T-cell (primary cell): Measurements from ENCODE around the gene ARMS2. TPM values are rescaled to one million over a fixed set of nuclear protein-coding genes. Genes with fewer than 3 reads are reported as not detected.

Source experiments
- ATAC-seq, 4 experiments: fragments of 200-7000 bp in 3 of 4; fragments of 150-1000 bp in 1 of 4; cut with Tn5 transposase; replicated peaks in 1 of 4; 1 replicate in 3 of 4; 2 replicates in 1 of 4; pipeline ENCODE4 v1.10.0; 2021; ENCODE audit warnings: moderate library complexity in 3 of 4, mild to moderate bottlenecking in 2 of 4, moderate number of reproducible peaks in 1 of 4
- CTCF ChIA-PET, 2 donors: fragments of 300-600 bp; sonication (Branson Sonifier 250); formaldehyde crosslinking; loops; one replicate each; lab custom pipeline; 2022; ENCODE audit warnings: antibody characterized with exemption in 2 of 2; lab: Charles Lee
- POLR2A ChIA-PET, 2 donors: fragments of 300-600 bp; sonication (Branson Sonifier 250); formaldehyde crosslinking; loops; one replicate each; lab custom pipeline; 2022; ENCODE audit warnings: antibody characterized with exemption in 2 of 2; lab: Charles Lee
- DNase-seq, 35 experiments: peaks; one replicate each; pipeline versions ENCODE4 v3.0.0 to v3.0.0-alpha.2; 2013 to 2023
- H3K27ac ChIP-seq: one replicate; pipeline ENCODE4 v1.5.1; 2013; ENCODE audit warnings: low read length
- H3K27me3 ChIP-seq, 2 experiments: replicated peaks in 1 of 2; 1 replicate in 1 of 2; 2 replicates in 1 of 2; pipeline versions ENCODE4 v1.6.1 to v1.7.0; 2013; ENCODE audit warnings: low read length in 1 of 2, mixed read lengths in 1 of 2; ENCODE audit not compliant: control insufficient read depth in 2 of 2, insufficient read depth in 2 of 2; ENCODE audit errors: extremely low read depth in 1 of 2
- H3K36me3 ChIP-seq, 2 donors: 1 replicate in 1 of 2; 2 replicates in 1 of 2; pipeline versions ENCODE4 v1.6.1 to v1.7.0; 2013; ENCODE audit warnings: low read length in 1 of 2; ENCODE audit not compliant: control insufficient read depth in 2 of 2, insufficient read depth in 1 of 2; ENCODE audit errors: extremely low read depth in 1 of 2
- H3K4me1 ChIP-seq, 2 experiments: 1 replicate in 1 of 2; 2 replicates in 1 of 2; pipeline versions ENCODE4 v1.6.1 to v1.7.0; 2013; ENCODE audit warnings: low read length in 2 of 2, mixed read lengths in 1 of 2; ENCODE audit not compliant: insufficient read depth in 2 of 2, control insufficient read depth in 1 of 2; ENCODE audit errors: extremely low read depth in 1 of 2
- H3K4me3 ChIP-seq, 2 donors: 1 replicate in 1 of 2; 2 replicates in 1 of 2; pipeline versions ENCODE4 v1.5.1 to v1.7.0; 2013; ENCODE audit warnings: mild to moderate bottlenecking in 2 of 2, low read length in 1 of 2, moderate library complexity in 1 of 2; ENCODE audit not compliant: control insufficient read depth in 1 of 2; ENCODE audit errors: extremely low read depth in 1 of 2
- H3K9me3 ChIP-seq: 2 replicates; pipeline ENCODE4 v1.7.0; 2013
- H3K27ac Mint-ChIP-seq, 2 donors: one replicate each; pipeline ENCODE4 v1.8.0; 2020 to 2021; ENCODE audit warnings: mild to moderate bottlenecking in 2 of 2, mixed read lengths in 2 of 2
- H3K27me3 Mint-ChIP-seq, 2 donors: one replicate each; pipeline ENCODE4 v1.8.0; 2021 to 2022; ENCODE audit warnings: mixed read lengths in 2 of 2
- H3K36me3 Mint-ChIP-seq: one replicate; pipeline ENCODE4 v1.8.0; 2021; ENCODE audit warnings: mixed read lengths
- H3K4me1 Mint-ChIP-seq, 3 donors: one replicate each; pipeline ENCODE4 v1.8.0; 2020 to 2022; ENCODE audit warnings: mixed read lengths in 3 of 3, mild to moderate bottlenecking in 1 of 3
- H3K4me3 Mint-ChIP-seq, 3 donors: one replicate each; pipeline ENCODE4 v1.8.0; 2020 to 2022; ENCODE audit warnings: mild to moderate bottlenecking in 3 of 3, mixed read lengths in 3 of 3, moderate library complexity in 3 of 3
- H3K9me3 Mint-ChIP-seq, 3 donors: one replicate each; pipeline ENCODE4 v1.8.0; 2020 to 2022; ENCODE audit warnings: mixed read lengths in 3 of 3
- WGBS: methylation state at CpG from one replicate; pipeline ENCODE4 v1.1.5; 2013; ENCODE audit warnings: missing lambda C conversion rate; ENCODE audit not compliant: insufficient coverage; 5-methylcytosine and 5-hydroxymethylcytosine counted together
- total RNA-seq, 35 experiments: library from RNA in 6 of 35; stranded (reverse) in 6 of 35; fragments of 120-200 nt in 1 of 35; gene quantifications; one replicate each; pipeline versions ENCODE4 v1.2.1 to v1.2.4 and lab custom pipeline; 2013 to 2026

ARMS2 gene
- total RNA-seq, 5 donors from 2014 or later (not counting 1 experiment from before 2014, with no cell fraction given): not detected

GRCh38 chr10:122477436-122477835 lies 23.0 kb downstream of the ARMS2 start:
- H3K27me3 ChIP-seq: peaks cover 5 to 14% of the 10 kb centered on the region in 2 experiments
- no peak overlapping the region for H3K27ac ChIP-seq
- CTCF ChIA-PET: no interaction called here
- POLR2A ChIA-PET: no interaction called here
- peaks cover 0 to 5% of the 10 kb centered on the region in 2 experiments for H3K4me1 ChIP-seq
- H3K9me3 ChIP-seq: no peaks in the 10 kb centered on the region
- H3K27me3 Mint-ChIP-seq: peaks cover 11 to 20% of the 10 kb centered on the region in 2 donors
- H3K4me3 Mint-ChIP-seq: no peak overlapping the region
- H3K4me3 ChIP-seq: no peak overlapping the region
- H3K36me3 Mint-ChIP-seq: no peaks in the 10 kb centered on the region
- peaks cover 6 to 11% (median 8%) of the 10 kb centered on the region in 3 donors for H3K4me1 Mint-ChIP-seq
- H3K27ac Mint-ChIP-seq: no peak overlapping the region
- DNase-seq (no peak), ATAC-seq (no peak)
- H3K9me3 Mint-ChIP-seq: peaks cover 3 to 5% (median 4%) of the 10 kb centered on the region in 3 donors
- WGBS: 75% methylated on average over 5 of the region's 5 CpGs
- H3K36me3 ChIP-seq: no peaks in the 10 kb centered on the region

GRCh38 chr10:122478971-122479370 lies 24.5 kb downstream of the ARMS2 start:
- no peak overlapping the region for H3K27ac ChIP-seq
- H3K4me1 Mint-ChIP-seq: peaks cover 6 to 9% (median 8%) of the 10 kb centered on the region in 3 donors
- peaks cover 3 to 5% (median 4%) of the 10 kb centered on the region in 3 donors for H3K9me3 Mint-ChIP-seq
- H3K4me1 ChIP-seq: peaks cover 0 to 5% of the 10 kb centered on the region in 2 experiments
- DNase-seq: no peak
- no peak overlapping the region for H3K4me3 Mint-ChIP-seq
- no peak overlapping the region for H3K27ac Mint-ChIP-seq
- ChIA-PET CTCF (no interaction called here), POLR2A (no interaction called here)
- no peaks in the 10 kb centered on the region for H3K36me3 Mint-ChIP-seq
- no peaks in the 10 kb centered on the region for H3K9me3 ChIP-seq
- no peaks in the 10 kb centered on the region for H3K36me3 ChIP-seq
- H3K27me3 ChIP-seq: peaks cover 4 to 15% of the 10 kb centered on the region in 2 experiments
- peaks cover 11 to 19% of the 10 kb centered on the region in 2 donors for H3K27me3 Mint-ChIP-seq
- no peak overlapping the region for H3K4me3 ChIP-seq
- 90% methylated on average over 4 of the region's 7 CpGs for WGBS
- no peak for ATAC-seq

GRCh38 chr10:122480146-122480833 lies 25.8 kb downstream of the ARMS2 start:
- no peaks in the 10 kb centered on the region for H3K36me3 Mint-ChIP-seq
- no peaks in the 10 kb centered on the region for H3K4me1 Mint-ChIP-seq
- H3K9me3 Mint-ChIP-seq: peaks cover 3 to 5% (median 4%) of the 10 kb centered on the region in 3 donors
- H3K4me3 ChIP-seq: no peak overlapping the region
- ChIA-PET POLR2A (no interaction called here), CTCF (no interaction called here)
- no peak for DNase-seq
- H3K27ac Mint-ChIP-seq: no peak overlapping the region
- no peaks in the 10 kb centered on the region for H3K9me3 ChIP-seq
- H3K36me3 ChIP-seq: no peaks in the 10 kb centered on the region
- H3K27me3 ChIP-seq: peaks cover 0 to 14% of the 10 kb centered on the region in 2 experiments
- H3K4me3 Mint-ChIP-seq: no peak overlapping the region
- 87% methylated on average over 7 of the region's 10 CpGs for WGBS
- H3K27ac ChIP-seq: no peak overlapping the region
- peaks cover 6 to 11% of the 10 kb centered on the region in 2 donors for H3K27me3 Mint-ChIP-seq
- H3K4me1 ChIP-seq: no peaks in the 10 kb centered on the region
- no peak for ATAC-seq

DNA sequence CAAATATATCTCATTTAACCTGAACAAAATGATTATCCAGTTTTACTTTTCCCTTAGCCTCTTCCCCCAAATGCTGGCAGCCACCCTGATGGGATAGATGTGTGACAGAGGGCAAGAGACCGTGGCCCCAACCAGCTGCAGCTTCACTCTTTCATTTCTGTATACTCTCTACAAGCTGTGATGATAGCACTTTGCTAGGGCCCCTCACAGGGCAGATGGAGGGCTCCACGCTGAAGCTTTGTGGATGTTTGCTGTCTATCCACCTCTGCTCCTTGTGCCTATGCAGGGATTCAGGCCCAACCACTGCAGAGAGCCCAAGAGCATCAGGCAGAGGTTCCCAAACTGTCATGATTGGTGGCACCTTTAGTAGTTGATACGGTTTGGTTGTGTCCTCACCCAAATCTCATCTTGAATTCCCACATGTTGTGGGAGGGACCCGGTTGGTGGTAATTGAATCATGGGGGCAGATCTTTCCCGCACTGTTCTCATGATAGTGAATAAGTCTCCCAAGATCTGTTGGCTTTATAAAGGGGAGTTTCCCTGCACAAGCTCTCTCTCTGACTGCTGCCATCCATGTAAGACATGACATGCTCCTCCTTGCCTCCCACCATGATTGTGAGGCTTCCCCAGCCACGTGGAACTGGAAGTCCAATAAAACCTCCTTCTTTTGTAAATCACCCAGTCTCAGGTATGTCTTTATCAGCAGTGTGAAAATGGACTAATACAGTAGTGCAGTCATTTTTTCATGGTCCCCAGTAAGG lies 27.0 kb downstream of the ARMS2 start:
- Mint-ChIP-seq H3K4me3 (no peak overlapping the region), H3K27ac (no peak overlapping the region), H3K36me3 (no peaks in the 10 kb centered on the region), H3K9me3 (peaks cover 3 to 5% (median 4%) of the 10 kb centered on the region in 3 donors), H3K27me3 (peaks cover 6% of the 10 kb centered on the region in 2 donors), H3K4me1 (no peaks in the 10 kb centered on the region)
- Histone ChIP-seq H3K27me3 (peaks cover 0 to 10% of the 10 kb centered on the region in 2 experiments), H3K27ac (no peak overlapping the region), H3K36me3 (no peaks in the 10 kb centered on the region), H3K9me3 (no peaks in the 10 kb centered on the region), H3K4me1 (no peaks in the 10 kb centered on the region), H3K4me3 (no peak overlapping the region)
- DNase-seq (no peak), ATAC-seq (no peak)
- 83% methylated on average over 1 of the region's 6 CpGs for WGBS
- CTCF ChIA-PET: no interaction called here
- POLR2A ChIA-PET: no interaction called here

DNA sequence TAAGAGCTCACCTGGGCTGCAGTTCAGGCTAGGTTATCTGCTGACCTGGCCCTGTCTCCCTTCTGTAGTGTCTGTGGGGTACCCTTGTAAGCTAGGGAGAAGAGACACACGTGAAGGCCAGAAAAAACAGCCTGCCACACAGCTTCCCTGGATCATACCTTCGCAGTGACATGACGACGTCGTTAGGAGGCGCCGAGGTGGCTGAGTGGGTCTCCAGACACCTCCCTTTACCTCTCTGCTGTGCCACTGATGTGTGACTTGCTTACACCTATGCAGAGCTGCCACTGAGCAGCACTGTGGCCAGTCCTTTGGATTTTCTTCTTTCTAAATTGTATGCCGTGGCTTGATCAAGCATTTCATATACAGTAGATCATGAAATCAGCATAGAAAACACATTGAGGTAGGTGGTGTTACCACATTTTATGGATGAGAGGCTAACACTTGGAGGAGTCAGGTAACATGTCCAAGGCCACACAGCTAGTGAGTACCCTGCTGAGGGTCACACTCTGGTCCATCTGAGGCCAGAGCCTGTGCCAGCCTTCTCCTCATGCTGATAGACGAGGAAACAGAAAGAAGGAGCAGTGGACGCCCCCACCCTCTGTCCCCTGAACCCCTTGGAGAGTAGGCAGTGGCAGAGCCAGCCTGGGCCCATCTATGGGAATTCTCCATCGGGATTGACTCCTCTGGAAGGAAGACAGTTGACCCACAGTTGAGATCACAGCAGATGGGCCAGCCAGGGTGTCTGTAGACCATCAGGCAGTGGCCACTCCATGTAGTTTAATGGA lies 30.0 kb downstream of the ARMS2 start:
- Mint-ChIP-seq H3K4me3 (no peak overlapping the region), H3K36me3 (no peaks in the 10 kb centered on the region), H3K27me3 (peaks cover 3 to 4% of the 10 kb centered on the region in 2 donors), H3K27ac (no peak overlapping the region), H3K4me1 (no peaks in the 10 kb centered on the region), H3K9me3 (peaks cover 3 to 5% (median 4%) of the 10 kb centered on the region in 3 donors)
- 84% methylated on average over 8 of the region's 11 CpGs for WGBS
- Histone ChIP-seq H3K4me3 (no peak overlapping the region), H3K4me1 (no peaks in the 10 kb centered on the region), H3K27me3 (peaks cover 0 to 10% of the 10 kb centered on the region in 2 experiments), H3K27ac (no peak overlapping the region), H3K9me3 (no peaks in the 10 kb centered on the region), H3K36me3 (no peaks in the 10 kb centered on the region)
- ChIA-PET CTCF (no interaction called here), POLR2A (no interaction called here)
- no peak for DNase-seq
- no peak for ATAC-seq

DNA sequence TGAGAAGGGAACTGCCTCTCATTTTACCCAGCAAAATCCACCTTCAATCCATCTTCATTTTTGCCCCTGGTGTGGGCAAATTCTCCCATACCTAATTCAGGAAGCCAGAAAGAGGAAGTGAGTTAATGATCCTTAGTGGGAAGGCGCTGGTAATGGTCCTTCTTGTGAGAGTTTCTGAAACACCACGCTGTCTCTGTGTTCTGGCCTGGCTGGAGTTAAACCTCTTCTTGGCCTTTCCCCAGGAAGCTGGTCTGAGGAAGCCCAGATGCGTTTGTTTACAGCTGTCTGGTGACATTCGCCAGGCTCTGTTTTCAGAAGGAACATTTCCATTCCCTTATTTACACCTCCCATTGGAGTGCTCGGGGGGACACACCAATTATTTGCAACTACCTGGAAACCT lies 31.2 kb downstream of the ARMS2 start:
- H3K27me3 Mint-ChIP-seq: peaks cover 3 to 4% of the 10 kb centered on the region in 2 donors
- ATAC-seq: no peak
- H3K4me3 Mint-ChIP-seq: no peak overlapping the region
- no peak overlapping the region for H3K27ac ChIP-seq
- no peaks in the 10 kb centered on the region for H3K36me3 ChIP-seq
- peaks cover 0 to 7% of the 10 kb centered on the region in 2 experiments for H3K27me3 ChIP-seq
- DNase-seq: no peak
- H3K36me3 Mint-ChIP-seq: no peaks in the 10 kb centered on the region
- no peak overlapping the region for H3K4me3 ChIP-seq
- POLR2A ChIA-PET: no interaction called here
- H3K9me3 Mint-ChIP-seq: peaks cover 3 to 5% (median 4%) of the 10 kb centered on the region in 3 donors
- H3K4me1 Mint-ChIP-seq: peaks cover 0 to 3% (median under 1%) of the 10 kb centered on the region in 3 donors
- H3K4me1 ChIP-seq: no peaks in the 10 kb centered on the region
- H3K27ac Mint-ChIP-seq: no peak overlapping the region
- WGBS: 8% methylated on average over 2 of the region's 5 CpGs
- no peaks in the 10 kb centered on the region for H3K9me3 ChIP-seq
- CTCF ChIA-PET: no interaction called here
